GM12878 (cell line): ENCODE results near the gene CRYGN. TPM values are rescaled to one million over a fixed set of nuclear protein-coding genes. Genes with fewer than 3 reads are reported as not detected.

Source experiments
- ATAC-seq: fragments of 200-7000 bp; cut with Tn5 transposase; 3 replicates; pipeline ENCODE4 v1.9.1; 2020; ENCODE audit warnings: mild to moderate bottlenecking, moderate library complexity
- BruUV-seq: library from RNA; stranded (reverse); fragments of 400-500 nt; replicated peaks from 2 replicates; lab custom pipeline; 2021; lab: Mats Ljungman, UMichigan
- CTCF ChIA-PET: fragments of 300-600 bp; sonication (Branson Sonifier 250); formaldehyde crosslinking; extraction: SDS; loops from one replicate; lab custom pipeline; 2021; ENCODE audit warnings: inconsistent platforms; lab: Yijun Ruan, JAX
- POLR2A ChIA-PET: fragments of 350-600 bp; formaldehyde crosslinking; extraction: SDS; loops from one replicate; lab custom pipeline; 2021; ENCODE audit warnings: inconsistent platforms; lab: Charles Lee
- RAD21 ChIA-PET: fragments of 300-600 bp; sonication (Branson Sonifier 250); formaldehyde crosslinking; loops from one replicate; lab custom pipeline; 2023; ENCODE audit warnings: antibody characterized with exemption; ENCODE audit not compliant: unreplicated experiment; lab: Charles Lee
- SMC1A ChIA-PET: fragments of 300-600 bp; sonication (Branson Sonifier 250); formaldehyde crosslinking; loops from one replicate; lab custom pipeline; 2023; ENCODE audit not compliant: unreplicated experiment, uncharacterized antibody; lab: Charles Lee
- DNase-seq: peaks from one replicate; pipeline ENCODE4 v3.0.0-alpha.2; 2011; ENCODE audit warnings: low read depth, low spot score
- FAIRE-seq: peaks from 3 replicates; lab custom pipeline; 2011; peaks lifted over from hg19 to GRCh38; lab: Jason Lieb, UNC
- H2AFZ ChIP-seq: 2 replicates; pipeline ENCODE4 v1.6.0; 2011; ENCODE audit warnings: low read depth, low read length, control low read depth; ENCODE audit not compliant: control insufficient read depth
- H3K27ac ChIP-seq: 2 replicates; pipeline ENCODE4 v1.5.1; 2011; ENCODE audit warnings: control low read depth; ENCODE audit not compliant: control insufficient read depth, insufficient read depth
- H3K27me3 ChIP-seq, 2 experiments: replicated peaks in 1 of 2; 2 replicates each; pipeline versions ENCODE4 v1.6.0 to v1.6.1; 2011; ENCODE audit warnings: low read length in 1 of 2; ENCODE audit not compliant: control insufficient read depth in 2 of 2, insufficient read depth in 2 of 2
- H3K36me3 ChIP-seq, 2 experiments: 2 replicates each; pipeline ENCODE4 v1.5.1; 2011; ENCODE audit warnings: low read length in 1 of 2; ENCODE audit not compliant: control insufficient read depth in 2 of 2, insufficient read depth in 2 of 2
- H3K4me1 ChIP-seq: 2 replicates; pipeline ENCODE4 v1.6.1; 2011; ENCODE audit warnings: mild to moderate bottlenecking, low read length, moderate library complexity, mixed read lengths; ENCODE audit not compliant: control insufficient read depth, insufficient read depth
- H3K4me2 ChIP-seq: 2 replicates; pipeline ENCODE4 v1.6.0; 2011; ENCODE audit warnings: control low read depth; ENCODE audit not compliant: control insufficient read depth, insufficient read depth
- H3K4me3 ChIP-seq: fragments of 200-600 bp; sonication (generic); 2 replicates; pipeline ENCODE4 v1.5.1; 2016
- H3K79me2 ChIP-seq: 2 replicates; pipeline ENCODE4 v1.6.0; 2011; ENCODE audit warnings: low read length; ENCODE audit not compliant: control insufficient read depth, insufficient read depth
- H3K9ac ChIP-seq: 2 replicates; pipeline ENCODE4 v1.8.0; 2011; ENCODE audit warnings: low read length, control low read depth, mixed read lengths; ENCODE audit not compliant: control insufficient read depth, insufficient read depth
- H3K9me3 ChIP-seq: replicated peaks from 3 replicates; pipeline ENCODE4 v1.5.1; 2011; ENCODE audit warnings: mild to moderate bottlenecking, low read length; ENCODE audit not compliant: control insufficient read depth, insufficient read depth
- H4K20me1 ChIP-seq: 2 replicates; pipeline ENCODE4 v1.6.0; 2011; ENCODE audit not compliant: control insufficient read depth, insufficient read depth
- ATF7 ChIP-seq: fragments of 450-650 bp; IDR thresholded peaks from 2 replicates; pipeline ENCODE4 v1.6.1; 2016; ENCODE audit warnings: low read depth, mild to moderate bottlenecking
- CEBPZ ChIP-seq: fragments of 150-350 bp; IDR thresholded peaks from 2 replicates; pipeline ENCODE4 v1.6.1; 2016; ENCODE audit warnings: low read depth, low read length
- EZH2 ChIP-seq: IDR thresholded peaks from 2 replicates; pipeline ENCODE4 v1.6.1; 2012; ENCODE audit warnings: low read depth, mild to moderate bottlenecking, control low read depth, inconsistent platforms, low read length, borderline replicate concordance; ENCODE audit not compliant: control insufficient read depth
- MTA3 ChIP-seq: IDR thresholded peaks from 2 replicates; pipeline ENCODE4 v1.6.1; 2012; ENCODE audit warnings: low read length, inconsistent platforms, borderline replicate concordance
- POLR2A ChIP-seq: IDR thresholded peaks from 2 replicates; pipeline ENCODE4 v1.6.1; 2011; ENCODE audit warnings: low read depth, mild to moderate bottlenecking, low read length
- RUNX3 ChIP-seq: IDR thresholded peaks from 2 replicates; pipeline ENCODE4 v1.6.1; 2012; ENCODE audit warnings: low read length, inconsistent platforms
- SIX5 ChIP-seq: IDR thresholded peaks from 2 replicates; pipeline ENCODE4 v1.6.1; 2011; ENCODE audit warnings: mild to moderate bottlenecking, low read depth, low read length, moderate library complexity; ENCODE audit not compliant: severe bottlenecking
- SPI1 ChIP-seq: IDR thresholded peaks from 2 replicates; pipeline ENCODE4 v1.6.1; 2011; ENCODE audit warnings: low read depth, mild to moderate bottlenecking, low read length, moderate library complexity, borderline replicate concordance; ENCODE audit not compliant: insufficient read depth
- WGBS: methylation state at CpG from one replicate; pipeline ENCODE4 v1.1.6; 2016; ENCODE audit warnings: low lambda C conversion rate; ENCODE audit not compliant: insufficient replicate concordance, insufficient coverage; ENCODE audit errors: missing lambda C conversion rate; 5-methylcytosine and 5-hydroxymethylcytosine counted together
- in situ Hi-C: fragments of 300-500 bp; cut with MboI; formaldehyde crosslinking; loops from 9 replicates; pipeline ENCODE4 v1.14.3; 2018; ENCODE audit warnings: mixed read lengths
- intact Hi-C: fragments of 100-400 bp; cut with micrococcal nuclease; formaldehyde crosslinking; loops from one replicate; pipeline ENCODE4 v1.14.2; 2022; ENCODE audit not compliant: unreplicated experiment
- polyA plus RNA-seq, 11 experiments: library from polyadenylated mRNA; depleted of rRNA in 4 of 11; unstranded in 6 of 11; stranded (reverse) in 5 of 11; fragments of >200 nt; fragmentation: Nextera tagmentation in 4 of 11; fragmentation: Illumina TruSeq in 1 of 11; extraction: Ambion mirVana in 4 of 11; extraction: Trizol in 1 of 11; gene quantifications; 1 replicate in 1 of 11; 2 replicates in 10 of 11; pipeline versions ENCODE4 v1.2.1 to v1.2.3, GENCODE V29; 2011 to 2016; ENCODE audit warnings: inconsistent platforms in 2 of 11, missing spikeins in 2 of 11, low read depth in 1 of 11
- total RNA-seq, 4 experiments: library from RNA; depleted of rRNA in 3 of 4; stranded (reverse); fragments of >200 nt in 3 of 4; fragmentation: Illumina TruSeq in 1 of 4; extraction: Trizol in 1 of 4; gene quantifications; 2 replicates each; pipeline versions ENCODE4 v1.2.1 to v1.2.3, GENCODE V29; 2013 to 2021
- TF ChIP-seq, protein P1 (sequence below): fragments of 450-650 bp; formaldehyde crosslinking; IDR thresholded peaks from 2 replicates; pipeline ENCODE4 v1.4.0; 2020; ENCODE audit warnings: mild to moderate bottlenecking, moderate library complexity

Gene CRYGN
- total and polyA plus RNA-seq, 10 of the 15 experiments (the other 5 are each of a cell fraction or from before 2014, with no cell fraction given) = not detected

DNA sequence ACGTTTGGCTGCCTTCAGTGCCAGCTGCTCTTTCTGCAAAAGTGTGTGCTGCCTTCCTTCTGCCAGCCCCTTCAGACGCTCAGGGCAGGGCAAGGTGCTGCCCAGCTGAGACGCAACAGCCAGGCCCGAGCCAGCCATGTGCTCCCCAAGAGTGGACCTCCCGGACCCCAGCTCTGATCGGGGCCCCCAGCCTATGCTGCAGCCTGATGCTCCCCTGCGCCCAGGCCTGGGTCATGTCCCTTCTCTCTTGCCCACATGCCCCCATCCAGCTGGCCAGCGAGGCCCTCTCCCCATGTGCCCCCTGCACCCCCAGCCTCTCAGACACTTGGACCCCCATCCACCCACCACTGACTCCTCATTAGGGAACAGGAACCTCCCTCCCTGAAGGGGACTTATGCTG is 47.9 kb downstream of the CRYGN start:
- POLR2A ChIA-PET = no interaction called here
- TF ChIP-seq, protein P1, sequence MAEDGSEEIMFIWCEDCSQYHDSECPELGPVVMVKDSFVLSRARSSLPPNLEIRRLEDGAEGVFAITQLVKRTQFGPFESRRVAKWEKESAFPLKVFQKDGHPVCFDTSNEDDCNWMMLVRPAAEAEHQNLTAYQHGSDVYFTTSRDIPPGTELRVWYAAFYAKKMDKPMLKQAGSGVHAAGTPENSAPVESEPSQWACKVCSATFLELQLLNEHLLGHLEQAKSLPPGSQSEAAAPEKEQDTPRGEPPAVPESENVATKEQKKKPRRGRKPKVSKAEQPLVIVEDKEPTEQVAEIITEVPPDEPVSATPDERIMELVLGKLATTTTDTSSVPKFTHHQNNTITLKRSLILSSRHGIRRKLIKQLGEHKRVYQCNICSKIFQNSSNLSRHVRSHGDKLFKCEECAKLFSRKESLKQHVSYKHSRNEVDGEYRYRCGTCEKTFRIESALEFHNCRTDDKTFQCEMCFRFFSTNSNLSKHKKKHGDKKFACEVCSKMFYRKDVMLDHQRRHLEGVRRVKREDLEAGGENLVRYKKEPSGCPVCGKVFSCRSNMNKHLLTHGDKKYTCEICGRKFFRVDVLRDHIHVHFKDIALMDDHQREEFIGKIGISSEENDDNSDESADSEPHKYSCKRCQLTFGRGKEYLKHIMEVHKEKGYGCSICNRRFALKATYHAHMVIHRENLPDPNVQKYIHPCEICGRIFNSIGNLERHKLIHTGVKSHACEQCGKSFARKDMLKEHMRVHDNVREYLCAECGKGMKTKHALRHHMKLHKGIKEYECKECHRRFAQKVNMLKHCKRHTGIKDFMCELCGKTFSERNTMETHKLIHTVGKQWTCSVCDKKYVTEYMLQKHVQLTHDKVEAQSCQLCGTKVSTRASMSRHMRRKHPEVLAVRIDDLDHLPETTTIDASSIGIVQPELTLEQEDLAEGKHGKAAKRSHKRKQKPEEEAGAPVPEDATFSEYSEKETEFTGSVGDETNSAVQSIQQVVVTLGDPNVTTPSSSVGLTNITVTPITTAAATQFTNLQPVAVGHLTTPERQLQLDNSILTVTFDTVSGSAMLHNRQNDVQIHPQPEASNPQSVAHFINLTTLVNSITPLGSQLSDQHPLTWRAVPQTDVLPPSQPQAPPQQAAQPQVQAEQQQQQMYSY = no peak
- TF ChIP-seq ATF7 (no peak), MTA3 (no peak), EZH2 (no peak), RUNX3 (no peak), SIX5 (no peak), POLR2A (no peak), SPI1 (no peak), CEBPZ (no peak)
- no peak overlapping the region for H3K27ac ChIP-seq
- H3K4me1 ChIP-seq = no peaks in the 10 kb centered on the region
- no peaks in the 10 kb centered on the region for H3K9me3 ChIP-seq
- intact Hi-C loops = no loop called here
- no peak for DNase-seq
- SMC1A ChIA-PET = no interaction called here
- H3K27me3 ChIP-seq = no peaks in the 10 kb centered on the region; a peak in 1 of 4 replicates
- H4K20me1 ChIP-seq = no peaks in the 10 kb centered on the region
- RAD21 ChIA-PET = no interaction called here
- CTCF ChIA-PET = interaction anchor here (0.6 kb wide), 1 partner anchor 50 kb away, joined by 3 read pairs; the partner anchor contains the start of gene NUB1
- BruUV-seq = no TSS peak
- no peaks in the 10 kb centered on the region for H3K36me3 ChIP-seq
- no peak for ATAC-seq
- FAIRE-seq = no peak
- no peak overlapping the region for H3K9ac ChIP-seq
- H2AFZ ChIP-seq = no peak overlapping the region
- no peak overlapping the region for H3K4me2 ChIP-seq
- no peaks in the 10 kb centered on the region for H3K79me2 ChIP-seq
- 38% methylated on average over 8 of the region's 8 CpGs for WGBS
- in situ Hi-C loops = no loop called here
- no peak overlapping the region for H3K4me3 ChIP-seq
